ENCODE measurements around the gene SPDYE4. TPM values are rescaled to one million over a fixed set of nuclear protein-coding genes. Genes with fewer than 3 reads are reported as not detected.

The SPDYE4 gene
- total RNA-seq, 2 donors from 2014 or later = not detected

DNA sequence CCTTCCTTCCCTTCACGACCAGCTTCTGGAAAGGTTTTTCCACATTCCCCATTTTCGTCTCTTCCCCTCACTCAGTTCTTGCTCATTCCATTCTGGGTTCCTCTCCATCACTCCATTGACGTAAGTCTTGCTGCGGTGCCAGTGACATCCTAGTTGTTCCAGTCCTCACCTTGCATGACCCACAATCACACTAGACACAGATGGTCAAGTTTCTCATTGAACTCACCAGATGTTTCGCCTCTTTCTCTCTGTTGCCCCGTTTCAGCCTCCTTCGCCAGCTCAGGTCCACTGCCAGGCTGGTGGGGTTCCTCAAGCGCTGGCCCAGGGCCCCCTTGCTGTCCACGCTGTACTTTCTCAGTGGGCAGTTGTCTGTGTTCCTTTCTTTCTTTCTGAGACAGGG, 57.1 kb downstream of the SPDYE4 start:
- ATAC-seq = no peak
- intact Hi-C loops (cut with DNase I, micrococcal nuclease) = no loop called here
- no peak for DNase-seq

Other genes with a start within 250 kb of the SPDYE4 start
- gene MYH10, start 127.8 kb downstream of the SPDYE4 start, total RNA-seq = 1 to 10 TPM; 5.6 to 7.2 TPM
- gene CCDC42, start 13.7 kb downstream of the SPDYE4 start, total RNA-seq = not detected
- 1 to 10 TPM; 5.1 to 6.8 TPM for gene MFSD6L, start 40.8 kb upstream of the SPDYE4 start, total RNA-seq
- gene PIK3R6, start 109.1 kb upstream of the SPDYE4 start, total RNA-seq = under 1 TPM; 0.27 to 0.89 TPM
- 1 to 10 TPM; 3.2 to 4.9 TPM for gene PIK3R5, start 207.2 kb upstream of the SPDYE4 start, total RNA-seq

All from left colon (tissue), 2 donors.